GM19238 (cell line): ENCODE data around the gene EDRF1.

Experiments used
- DNase-seq: peaks from one replicate; pipeline ENCODE4 v3.0.0; 2011; ENCODE audit warnings: low spot score; ENCODE audit not compliant: insufficient read length

EDRF1 gene

GRCh38 chr10:125785791-125786190 lies 66.3 kb downstream of the EDRF1 start:
- no peak for DNase-seq

- DNase-seq = no peak
Observed at GRCh38 chr10:125788156-125789034, 68.9 kb downstream of the EDRF1 start.

- DNase-seq = no peak
Observed at GRCh38 chr10:125792342-125793300, 73.1 kb downstream of the EDRF1 start.

GRCh38 chr10:125795128-125795527 lies 75.6 kb downstream of the EDRF1 start:
- DNase-seq = no peak

- no peak for DNase-seq
Observed at GRCh38 chr10:125795637-125796190, 76.2 kb downstream of the EDRF1 start.

- no peak for DNase-seq
Observed at GRCh38 chr10:125797424-125797823, 77.9 kb downstream of the EDRF1 start.

GRCh38 chr10:125797994-125798662 lies 78.6 kb downstream of the EDRF1 start:
- DNase-seq = no peak

- no peak for DNase-seq
Observed at GRCh38 chr10:125799451-125800182, 80.1 kb downstream of the EDRF1 start.

GRCh38 chr10:125801574-125801973 lies 82.1 kb downstream of the EDRF1 start:
- no peak for DNase-seq

- no peak for DNase-seq
Observed at GRCh38 chr10:125802131-125802530, 82.6 kb downstream of the EDRF1 start.

- DNase-seq = no peak
Observed at GRCh38 chr10:125802739-125803138, 83.2 kb downstream of the EDRF1 start.

GRCh38 chr10:125808047-125808446 lies 88.5 kb downstream of the EDRF1 start:
- DNase-seq = no peak

- DNase-seq = no peak
Observed at GRCh38 chr10:125811251-125811650, 91.7 kb downstream of the EDRF1 start.

- DNase-seq = no peak
Observed at GRCh38 chr10:125812128-125812750, 92.7 kb downstream of the EDRF1 start.
